ENCODE results near the gene PIMREG. TPM values are rescaled to one million over a fixed set of nuclear protein-coding genes. Genes with fewer than 3 reads are reported as not detected.
"Not testable (repeated sequence)": the region's sequence is repeated elsewhere in the genome, so short reads cannot be mapped to it uniquely, and the experiment has no call there.

Gene PIMREG
- polyA plus RNA-seq, 3 donors from 2014 or later, result 1.4 to 1.6 (median 1.5) TPM

- no peak for DNase-seq
- H3K9me3 Mint-ChIP-seq, result no peaks in the 10 kb centered on the region
- H3K27ac Mint-ChIP-seq, result no peak overlapping the region
- H3K4me1 Mint-ChIP-seq, result no peaks in the 10 kb centered on the region
- no peak overlapping the region for H3K4me3 Mint-ChIP-seq
- H3K27me3 Mint-ChIP-seq (ENCODE audit: low read depth in 3 of 3), result peaks cover 0 to 8% (median 0%) of the 10 kb centered on the region in 3 donors
- no peaks in the 10 kb centered on the region for H3K36me3 Mint-ChIP-seq
These were observed 36.0 kb downstream of the PIMREG start for GRCh38 chr17:6480303-6480675.

GRCh38 chr17:6482105-6482455, 37.8 kb downstream of the PIMREG start:
- Mint-ChIP-seq H3K27ac (no peak overlapping the region), H3K4me1 (no peaks in the 10 kb centered on the region), H3K9me3 (no peaks in the 10 kb centered on the region), H3K36me3 (no peaks in the 10 kb centered on the region), H3K4me3 (no peak overlapping the region), H3K27me3 (ENCODE audit: low read depth in 3 of 3) (peaks cover 0 to 8% (median 0%) of the 10 kb centered on the region in 3 donors)
- DNase-seq, result no peak

GRCh38 chr17:6482796-6483195, 38.5 kb downstream of the PIMREG start:
- H3K4me3 Mint-ChIP-seq; H3K36me3 Mint-ChIP-seq; H3K9me3 Mint-ChIP-seq; DNase-seq; H3K27me3 Mint-ChIP-seq (ENCODE audit: low read depth in 3 of 3); H3K27ac Mint-ChIP-seq; H3K4me1 Mint-ChIP-seq: not testable (repeated sequence)

GRCh38 chr17:6483507-6483906, 39.3 kb downstream of the PIMREG start:
- H3K36me3 Mint-ChIP-seq, result no peaks in the 10 kb centered on the region
- no peaks in the 10 kb centered on the region for H3K4me1 Mint-ChIP-seq
- no peak overlapping the region for H3K4me3 Mint-ChIP-seq
- no peak for DNase-seq
- H3K27ac Mint-ChIP-seq, result no peak overlapping the region
- H3K9me3 Mint-ChIP-seq, result no peaks in the 10 kb centered on the region
- peaks cover 0 to 8% (median 0%) of the 10 kb centered on the region in 3 donors for H3K27me3 Mint-ChIP-seq (ENCODE audit: low read depth in 3 of 3)

GRCh38 chr17:6485646-6486412, 41.6 kb downstream of the PIMREG start:
- Mint-ChIP-seq H3K4me3 (no peak overlapping the region), H3K9me3 (no peaks in the 10 kb centered on the region), H3K4me1 (no peaks in the 10 kb centered on the region), H3K27ac (no peak overlapping the region), H3K36me3 (no peaks in the 10 kb centered on the region), H3K27me3 (ENCODE audit: low read depth in 3 of 3) (peaks cover 0 to 8% (median 1%) of the 10 kb centered on the region in 3 donors)
- DNase-seq, result no peak

GRCh38 chr17:6487251-6488007, 43.2 kb downstream of the PIMREG start:
- H3K4me3 Mint-ChIP-seq, result no peak overlapping the region
- H3K27me3 Mint-ChIP-seq (ENCODE audit: low read depth in 3 of 3), result peaks cover 0 to 8% (median 1%) of the 10 kb centered on the region in 3 donors
- no peaks in the 10 kb centered on the region for H3K9me3 Mint-ChIP-seq
- H3K36me3 Mint-ChIP-seq, result no peaks in the 10 kb centered on the region
- no peak for DNase-seq
- no peaks in the 10 kb centered on the region for H3K4me1 Mint-ChIP-seq
- no peak overlapping the region for H3K27ac Mint-ChIP-seq

GRCh38 chr17:6488008-6488539, 43.8 kb downstream of the PIMREG start:
- peaks cover 0 to 8% (median 1%) of the 10 kb centered on the region in 3 donors for H3K27me3 Mint-ChIP-seq (ENCODE audit: low read depth in 3 of 3)
- no peaks in the 10 kb centered on the region for H3K9me3 Mint-ChIP-seq
- no peak for DNase-seq
- no peaks in the 10 kb centered on the region for H3K4me1 Mint-ChIP-seq
- H3K36me3 Mint-ChIP-seq, result no peaks in the 10 kb centered on the region
- no peak overlapping the region for H3K4me3 Mint-ChIP-seq
- H3K27ac Mint-ChIP-seq, result no peak overlapping the region

GRCh38 chr17:6489016-6489550, 44.8 kb downstream of the PIMREG start:
- H3K27me3 Mint-ChIP-seq (ENCODE audit: low read depth in 3 of 3), result peaks cover 0 to 4% (median 1%) of the 10 kb centered on the region in 3 donors
- H3K4me1 Mint-ChIP-seq, result no peaks in the 10 kb centered on the region
- DNase-seq, result no peak
- peak overlapping the region in 1 of 6 donors; percentile 40 for H3K27ac Mint-ChIP-seq
- no peak overlapping the region for H3K4me3 Mint-ChIP-seq
- H3K36me3 Mint-ChIP-seq, result no peaks in the 10 kb centered on the region
- no peaks in the 10 kb centered on the region for H3K9me3 Mint-ChIP-seq

- no peak overlapping the region for H3K4me3 Mint-ChIP-seq
- H3K9me3 Mint-ChIP-seq, result no peaks in the 10 kb centered on the region
- no peak for DNase-seq
- H3K27ac Mint-ChIP-seq, result no peak overlapping the region
- H3K4me1 Mint-ChIP-seq, result peaks cover 1 to 2% of the 10 kb centered on the region in 2 donors
- H3K27me3 Mint-ChIP-seq (ENCODE audit: low read depth in 3 of 3), result peaks cover 0 to 5% (median 2%) of the 10 kb centered on the region in 3 donors
- no peaks in the 10 kb centered on the region for H3K36me3 Mint-ChIP-seq
These were observed 46.9 kb downstream of the PIMREG start for GRCh38 chr17:6491071-6491700.

GRCh38 chr17:6492892-6493674, 48.8 kb downstream of the PIMREG start:
- peak overlapping the region in 1 of 6 donors; percentile 16 for H3K27ac Mint-ChIP-seq
- no peaks in the 10 kb centered on the region for H3K9me3 Mint-ChIP-seq
- H3K4me3 Mint-ChIP-seq, result no peak overlapping the region
- DNase-seq, result no peak
- H3K4me1 Mint-ChIP-seq, result peaks cover 6 to 9% of the 10 kb centered on the region in 2 donors
- no peaks in the 10 kb centered on the region for H3K36me3 Mint-ChIP-seq
- peaks cover 2 to 13% (median 2%) of the 10 kb centered on the region in 3 donors for H3K27me3 Mint-ChIP-seq (ENCODE audit: low read depth in 3 of 3)

- H3K4me3 Mint-ChIP-seq, result no peak overlapping the region
- no peak overlapping the region for H3K27ac Mint-ChIP-seq
- no peak for DNase-seq
- peaks cover 2 to 14% (median 2%) of the 10 kb centered on the region in 3 donors for H3K27me3 Mint-ChIP-seq (ENCODE audit: low read depth in 3 of 3)
- no peaks in the 10 kb centered on the region for H3K36me3 Mint-ChIP-seq
- H3K9me3 Mint-ChIP-seq, result no peaks in the 10 kb centered on the region
- H3K4me1 Mint-ChIP-seq, result peaks cover 6 to 9% of the 10 kb centered on the region in 2 donors
These were observed 50.1 kb downstream of the PIMREG start for GRCh38 chr17:6494239-6494941.

- H3K27me3 Mint-ChIP-seq (ENCODE audit: low read depth in 3 of 3), result peaks cover 2 to 13% (median 2%) of the 10 kb centered on the region in 3 donors
- H3K9me3 Mint-ChIP-seq, result no peaks in the 10 kb centered on the region
- H3K4me1 Mint-ChIP-seq, result peaks cover 6 to 9% of the 10 kb centered on the region in 2 donors
- no peak for DNase-seq
- H3K36me3 Mint-ChIP-seq, result no peaks in the 10 kb centered on the region
- no peak overlapping the region for H3K27ac Mint-ChIP-seq
- H3K4me3 Mint-ChIP-seq, result no peak overlapping the region
These were observed 51.3 kb downstream of the PIMREG start for GRCh38 chr17:6495450-6496115.
